GM19463 (cell line): Measurements from ENCODE around the gene PDIA5.
A peak's percentile ranks its signal among the peaks of the same experiment; 100 is the strongest.

Source experiments
- ATAC-seq: cut with Tn5 transposase; IDR thresholded peaks from one replicate; pipeline ENCODE4 v1.9.1; 2021; ENCODE audit warnings: mild to moderate bottlenecking, moderate library complexity; ENCODE audit not compliant: unreplicated experiment

Gene PDIA5

DNA sequence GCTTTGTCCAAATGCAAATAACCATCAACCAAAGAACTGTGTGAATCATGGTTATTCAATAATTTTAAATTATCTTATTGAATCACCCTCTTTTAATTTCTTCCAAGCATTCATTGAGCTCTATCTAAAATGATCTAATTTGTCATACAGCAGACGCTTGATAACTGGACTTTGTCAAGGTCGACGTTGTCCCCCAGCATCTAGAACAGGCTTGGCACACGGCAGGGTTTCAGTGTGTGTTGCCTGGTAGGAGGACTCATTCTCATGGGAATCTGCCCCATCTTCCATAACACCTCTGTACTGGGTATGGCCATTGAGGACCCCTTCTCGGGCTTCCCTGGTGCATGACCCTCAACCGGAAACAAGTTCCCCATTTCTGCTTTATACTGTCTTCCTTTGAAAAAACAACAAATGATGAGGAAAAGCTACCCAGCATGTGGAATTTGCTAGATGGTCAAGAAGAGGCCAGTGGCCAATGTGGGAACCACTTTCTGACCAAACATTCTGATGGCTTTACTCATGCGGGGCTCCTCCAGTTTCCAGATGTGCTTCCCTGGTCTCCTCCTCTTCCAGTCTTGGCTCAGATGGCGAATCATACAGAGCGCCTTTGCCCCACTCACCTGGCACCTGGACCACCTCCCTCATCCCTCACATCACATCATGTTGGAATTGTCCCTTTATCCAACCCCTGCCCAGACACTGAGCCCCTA lies 93.3 kb downstream of the PDIA5 start:
- no peak for ATAC-seq

DNA sequence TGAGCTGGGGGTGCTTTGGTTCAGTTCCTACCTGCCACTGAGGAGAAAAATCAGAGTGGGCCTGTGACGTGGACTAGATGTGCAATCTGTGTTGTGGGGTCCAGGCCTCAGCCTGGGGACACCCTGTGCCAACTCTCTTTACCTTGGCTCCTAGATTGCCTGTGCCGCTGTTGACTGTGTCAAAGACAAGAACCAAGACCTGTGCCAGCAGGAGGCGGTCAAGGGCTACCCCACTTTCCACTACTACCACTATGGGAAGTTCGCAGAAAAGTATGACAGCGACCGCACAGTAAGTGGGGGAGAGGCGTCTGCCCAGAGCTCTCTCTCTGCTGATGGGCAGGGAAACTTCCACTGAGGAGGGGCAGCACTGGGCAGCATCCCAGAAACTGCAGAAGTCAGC lies 94.3 kb downstream of the PDIA5 start:
- no peak for ATAC-seq

- ATAC-seq: no peak
Measured at GRCh38 chr3:123163141-123163540, 96.3 kb downstream of the PDIA5 start.

DNA sequence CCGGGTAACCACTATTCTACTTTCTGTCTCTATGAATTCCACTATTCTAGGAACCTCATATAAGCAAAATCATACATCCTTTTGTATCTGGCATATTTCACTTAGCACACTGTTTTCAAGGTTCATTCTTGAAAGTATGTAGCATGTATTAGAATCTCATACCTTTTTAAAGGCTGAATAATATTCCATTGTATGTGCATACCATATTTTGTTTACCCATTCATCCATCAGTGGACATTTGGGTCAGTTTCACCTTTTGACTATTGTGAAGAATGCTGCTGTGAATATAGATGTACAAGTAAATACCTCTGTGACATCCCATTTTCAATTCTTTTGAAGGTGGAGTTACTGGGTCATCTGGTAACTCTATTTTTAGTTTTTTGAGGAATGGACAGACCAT lies 98.3 kb downstream of the PDIA5 start:
- no peak for ATAC-seq

GRCh38 chr3:123167686-123168085 lies 100.9 kb downstream of the PDIA5 start:
- no peak for ATAC-seq

DNA sequence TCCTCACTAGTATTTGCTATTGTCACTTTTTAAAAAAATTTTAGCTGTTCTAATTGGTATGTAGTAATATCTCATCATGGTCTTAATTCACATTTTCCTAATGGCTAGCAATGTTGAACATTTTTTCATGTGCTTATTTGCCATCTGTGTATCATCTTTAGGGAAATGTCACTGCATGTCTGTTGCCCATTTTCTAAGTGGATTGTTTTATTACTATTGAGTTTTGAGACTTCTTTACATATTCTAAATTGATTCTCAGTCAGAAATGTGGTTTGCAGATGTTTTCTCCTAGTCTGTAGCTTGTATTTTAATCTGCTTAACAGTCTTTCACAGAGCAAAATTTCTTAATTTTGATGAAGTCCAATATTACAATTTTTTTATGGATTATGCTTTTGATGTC lies 101.3 kb downstream of the PDIA5 start:
- ATAC-seq: no peak

DNA sequence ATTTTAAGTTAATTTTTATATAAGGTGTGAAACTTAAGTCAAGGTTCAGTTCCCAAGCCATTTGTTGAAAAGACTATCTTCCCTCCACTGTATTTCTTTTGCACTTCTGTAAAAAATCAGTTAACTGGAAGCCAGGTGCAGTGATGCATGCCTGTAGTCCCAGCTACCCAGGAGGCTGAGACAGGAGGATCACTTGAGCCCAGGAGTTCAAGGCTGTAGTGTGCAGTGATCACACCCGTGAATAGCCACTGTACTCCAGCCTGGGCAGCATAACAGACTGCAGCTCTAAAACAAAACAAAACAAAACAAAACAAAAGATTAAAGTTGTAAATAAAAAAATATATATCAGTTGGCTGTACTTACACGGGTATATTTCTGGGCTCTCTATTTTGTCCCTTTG lies 101.8 kb downstream of the PDIA5 start:
- no peak for ATAC-seq

DNA sequence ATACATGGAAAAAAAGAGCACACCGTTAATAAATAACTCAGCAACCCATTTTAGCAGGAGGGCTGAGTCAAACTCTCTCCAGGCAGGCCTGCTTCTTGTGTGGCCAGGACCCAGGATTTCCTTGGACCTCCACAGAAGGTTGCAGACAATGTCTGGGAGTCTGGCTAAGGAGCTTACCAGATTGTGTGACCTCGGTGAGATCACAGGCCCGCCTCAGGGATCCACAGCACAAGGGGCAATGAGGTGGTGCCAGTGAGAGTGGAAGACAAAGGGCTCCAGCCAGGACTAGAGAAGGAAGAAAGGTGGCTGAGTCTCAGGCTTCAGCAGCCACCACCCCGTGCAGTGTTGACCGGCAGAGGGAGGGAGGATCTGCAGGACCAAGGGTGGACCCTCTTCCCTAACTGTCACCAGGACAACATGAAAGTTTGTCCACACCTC lies 102.7 kb downstream of the PDIA5 start:
- no peak for ATAC-seq

- ATAC-seq: no peak
Measured at GRCh38 chr3:123169930-123170329, 103.1 kb downstream of the PDIA5 start.

DNA sequence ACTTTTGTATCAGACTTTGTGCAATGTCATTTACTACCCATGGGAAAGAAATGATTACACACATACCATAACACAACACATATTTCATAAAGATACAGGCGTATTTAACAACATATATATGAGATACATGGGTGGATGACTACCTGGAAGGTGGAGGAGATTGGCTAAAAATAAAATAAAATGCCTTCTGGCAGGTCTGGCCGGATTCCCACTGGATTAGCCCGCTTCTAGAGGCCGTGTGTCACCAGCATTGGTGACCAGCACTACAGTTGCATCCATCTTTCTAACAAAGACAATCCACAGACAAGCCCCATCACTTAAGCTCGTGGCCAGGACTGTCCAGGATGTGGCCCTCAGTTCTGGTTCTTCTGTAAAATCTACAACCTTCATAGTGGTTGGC lies 114.0 kb downstream of the PDIA5 start:
- ATAC-seq: no peak

DNA sequence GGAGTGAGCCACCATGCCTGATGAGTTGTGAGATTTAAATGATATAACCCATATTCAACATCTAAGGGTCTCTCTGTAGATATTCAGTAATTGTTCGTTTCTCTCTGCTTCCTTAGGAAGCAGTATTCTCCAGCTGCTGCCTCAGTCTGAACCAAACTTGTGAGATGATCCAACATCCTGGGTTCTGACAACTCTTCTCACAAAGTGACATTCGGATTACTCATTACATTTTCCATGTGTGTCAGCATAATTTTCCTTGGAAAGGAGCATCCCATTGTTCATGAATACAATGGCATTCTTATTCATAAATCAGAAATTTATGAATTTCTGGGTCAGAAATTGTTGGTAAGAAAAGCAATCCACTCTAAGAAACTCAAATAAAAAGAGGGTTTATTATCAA lies 119.9 kb downstream of the PDIA5 start:
- no peak for ATAC-seq

DNA sequence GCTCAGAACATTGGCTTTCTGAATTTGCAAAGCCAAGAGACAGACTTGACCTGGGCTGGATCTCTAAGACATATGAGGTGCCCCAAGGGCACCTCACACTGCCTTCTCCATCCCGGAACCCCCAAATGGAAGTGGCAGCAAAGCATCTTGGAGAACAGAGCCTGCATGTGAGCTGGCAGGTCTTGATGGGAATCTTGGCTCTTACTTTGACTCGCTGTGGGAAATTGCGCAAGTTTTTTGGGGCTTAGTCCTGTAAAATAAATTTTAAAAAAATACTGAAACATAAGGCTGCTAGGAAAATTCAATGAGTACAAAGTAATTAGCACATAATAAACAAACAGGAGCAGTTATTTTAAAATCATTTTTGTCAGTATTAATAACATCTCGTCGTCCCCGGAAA lies 121.2 kb downstream of the PDIA5 start:
- ATAC-seq: no peak

- no peak for ATAC-seq
Measured at GRCh38 chr3:123193448-123194101, 126.8 kb downstream of the PDIA5 start.

DNA sequence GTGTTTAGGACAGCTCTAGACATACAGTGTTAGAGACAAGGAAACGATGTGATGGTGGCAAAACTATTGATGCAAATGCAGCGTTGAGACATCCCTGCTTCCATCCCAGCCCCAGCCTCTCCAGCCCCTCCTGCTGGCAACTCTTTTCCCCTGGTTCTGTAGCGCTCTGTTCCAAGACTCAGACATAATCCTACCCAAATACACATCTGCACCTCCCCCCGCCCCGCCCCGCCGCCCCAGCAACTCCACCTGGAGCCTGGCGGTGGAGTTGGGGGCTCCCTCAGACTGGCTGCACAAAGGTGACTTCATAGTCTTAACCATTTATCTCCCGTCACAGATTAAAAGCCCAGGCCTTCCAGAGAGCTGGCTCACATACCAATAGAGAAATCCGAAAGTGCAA lies 127.7 kb downstream of the PDIA5 start:
- no peak for ATAC-seq

DNA sequence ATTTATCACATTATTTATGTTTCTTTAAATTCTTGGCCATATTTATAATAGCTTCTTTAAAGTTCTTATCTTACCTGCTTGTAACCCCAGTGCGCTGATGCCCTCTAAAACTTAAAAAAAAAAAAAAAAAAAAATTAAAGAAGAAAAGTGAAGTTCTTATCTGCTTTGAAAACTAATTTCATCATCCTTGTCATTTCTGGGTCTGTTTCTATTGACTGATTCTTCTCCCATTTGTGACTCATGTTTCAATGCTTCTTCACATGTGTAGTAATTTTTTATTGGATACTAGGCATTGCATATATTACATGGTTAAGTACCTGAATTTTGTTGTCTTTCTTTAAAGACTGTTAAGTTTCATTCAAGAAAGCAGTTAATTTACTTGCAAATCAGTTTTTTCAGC lies 131.5 kb downstream of the PDIA5 start:
- ATAC-seq: no peak

DNA sequence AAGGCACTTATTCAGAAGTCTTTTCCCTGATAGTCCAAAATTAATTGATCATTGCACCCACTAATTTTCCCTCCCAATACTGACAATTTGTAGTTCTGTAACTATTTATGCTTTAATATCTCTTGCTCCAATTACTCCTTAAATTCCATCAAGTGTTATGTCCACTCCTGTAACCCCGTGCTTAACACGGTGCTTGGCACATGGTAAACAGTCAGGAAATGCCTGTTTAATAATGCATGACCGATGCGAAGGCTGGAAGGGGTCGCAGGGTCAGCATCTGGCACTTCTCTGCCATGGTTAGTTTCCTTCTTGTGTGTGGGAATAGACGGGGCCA lies 134.4 kb downstream of the PDIA5 start:
- no peak for ATAC-seq

DNA sequence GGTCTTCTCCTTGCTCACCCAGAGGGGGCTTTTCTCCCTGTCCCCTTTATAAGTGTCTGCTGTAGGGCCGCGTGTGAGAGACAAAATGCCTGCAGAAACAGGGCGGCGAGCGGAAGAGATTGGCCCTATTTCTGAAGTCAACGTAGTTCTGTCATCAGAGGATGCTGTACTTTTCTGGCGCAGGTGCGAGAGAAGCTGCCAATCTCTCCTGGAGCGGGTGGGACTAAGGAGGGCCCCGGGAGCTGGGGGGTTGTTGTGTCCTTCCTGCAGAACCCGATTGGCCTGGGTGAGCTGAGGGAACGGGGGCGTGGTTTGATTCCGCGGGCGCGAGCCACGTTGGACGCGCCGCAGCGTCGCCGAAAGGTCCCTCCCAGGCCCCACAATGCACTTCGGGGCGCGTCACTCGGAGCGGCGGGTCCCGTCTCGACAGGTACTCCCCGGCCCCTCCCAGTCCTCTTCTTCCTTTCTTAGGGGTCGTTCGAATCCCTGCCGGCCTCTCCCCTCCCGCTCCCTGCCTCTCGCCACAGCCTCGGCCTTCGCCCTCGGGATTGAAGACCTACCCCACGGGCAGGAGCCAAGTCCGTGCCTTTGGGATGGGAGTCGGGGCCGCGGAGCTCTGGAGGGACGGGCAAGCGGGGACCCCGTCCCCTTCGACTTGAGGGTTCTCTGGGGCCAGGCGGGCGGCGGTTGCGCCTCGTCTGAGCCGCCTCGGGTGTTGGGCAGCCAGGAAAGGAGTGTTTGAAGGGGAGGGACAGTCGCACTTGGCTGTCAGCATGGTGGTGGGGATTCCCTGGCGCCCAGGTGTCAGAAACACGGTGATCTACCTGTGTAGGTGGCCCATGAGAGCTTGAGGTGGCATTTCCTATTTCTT lies 135.0 kb downstream of the PDIA5 start, which contains the start of gene SEC22A:
SEC22A (plus strand) TSS at position 387 of the 871 bp plus-strand sequence. CDS start 7,275 bp downstream, outside the sequence.
- peak; percentile 99 for ATAC-seq

DNA sequence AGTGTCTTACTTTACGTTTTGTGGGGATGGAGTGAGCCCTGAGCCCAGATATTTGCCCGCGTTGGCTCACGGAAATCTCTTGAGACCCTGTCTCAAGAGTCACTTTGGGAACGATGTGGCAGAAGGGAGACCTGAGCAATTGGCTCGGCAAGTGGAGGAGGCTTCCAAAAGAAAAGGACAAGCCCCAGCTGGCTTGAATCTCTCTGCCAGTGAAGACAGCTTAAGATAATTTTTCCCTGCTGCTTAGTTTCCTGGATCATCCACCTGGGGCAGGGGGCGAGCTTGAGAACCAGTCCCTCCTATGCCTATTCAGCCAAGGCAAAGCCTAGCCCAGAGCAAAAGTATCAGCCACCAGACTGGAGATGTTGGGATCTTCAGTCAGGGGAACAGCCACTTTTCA lies 135.6 kb downstream of the PDIA5 start:
- no peak for ATAC-seq
